Activated CD4-positive, alpha-beta T cell treated with anti-CD3 and anti-CD28 coated beads, Interleukin-2, amount 10 ng/mL, durations not matched to agents 7 days and 5 days (primary cell): ENCODE results near the gene SH2D3C. TPM values are rescaled to one million over a fixed set of nuclear protein-coding genes. Genes with fewer than 3 reads are reported as not detected.
"Not testable (repeated sequence)": the region's sequence is repeated elsewhere in the genome, so short reads cannot be mapped to it uniquely, and the experiment has no call there.

ENCODE experiments used
- CTCF ChIA-PET: fragments of 350-600 bp; sonication (Branson Sonifier 250); formaldehyde crosslinking; loops from one replicate; lab custom pipeline; 2021; ENCODE audit warnings: antibody characterized with exemption; lab: Charles Lee
- POLR2A ChIA-PET: fragments of 350-600 bp; sonication (Branson Sonifier 250); formaldehyde crosslinking; loops from one replicate; lab custom pipeline; 2021; ENCODE audit warnings: antibody characterized with exemption; lab: Charles Lee
- DNase-seq: peaks from one replicate; pipeline ENCODE4 v3.0.0-alpha.2; 2020
- H3K27ac Mint-ChIP-seq: one replicate; pipeline ENCODE4 v1.8.0; 2021; ENCODE audit warnings: mild to moderate bottlenecking, moderate library complexity, mixed read lengths
- H3K27me3 Mint-ChIP-seq: one replicate; pipeline ENCODE4 v1.8.0; 2021; ENCODE audit warnings: mixed read lengths
- H3K36me3 Mint-ChIP-seq: one replicate; pipeline ENCODE4 v1.8.0; 2021; ENCODE audit warnings: low read depth, mixed read lengths
- H3K4me1 Mint-ChIP-seq: one replicate; pipeline ENCODE4 v1.8.0; 2021; ENCODE audit warnings: mixed read lengths
- H3K4me3 Mint-ChIP-seq: one replicate; pipeline ENCODE4 v1.8.0; 2021; ENCODE audit warnings: mild to moderate bottlenecking, moderate library complexity, mixed read lengths
- H3K9me3 Mint-ChIP-seq: one replicate; pipeline ENCODE4 v1.8.0; 2021; ENCODE audit warnings: mixed read lengths
- total RNA-seq, 2 experiments: library from RNA; stranded (reverse); gene quantifications; one replicate each; pipeline ENCODE4 v1.2.3, GENCODE V29; 2021

Gene SH2D3C
- total RNA-seq, 2 experiments from 2014 or later, result 67.9 to 71.4 TPM

DNA sequence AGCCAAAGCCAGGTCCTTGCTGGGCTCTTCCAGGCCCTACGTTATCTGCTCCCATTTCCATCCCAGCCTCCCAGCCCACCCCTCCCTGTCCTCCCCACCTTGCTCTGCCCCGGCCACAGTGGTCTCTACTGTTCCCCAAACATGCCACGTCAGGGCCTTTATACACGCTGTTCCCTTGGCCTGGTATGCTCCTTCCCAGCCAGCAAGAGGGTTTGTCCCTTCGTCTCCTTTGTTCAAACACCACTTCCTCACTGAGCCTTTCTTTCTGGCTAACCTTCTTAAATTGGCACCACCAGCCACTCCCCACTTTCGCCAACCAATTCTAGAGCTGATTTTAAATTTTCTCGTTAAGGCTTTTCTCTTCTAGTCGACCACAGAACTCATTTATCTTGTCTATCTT lies 9.8 kb downstream of the SH2D3C start:
- CTCF ChIA-PET, result interaction anchor here (0.5 to 0.7 kb wide), 4 partner anchors 11 to 347 kb away, joined by 3 read pairs; no protein-coding TSS in a partner anchor
- Mint-ChIP-seq H3K36me3 (peaks cover 73% of the 10 kb centered on the region), H3K4me3 (peak overlapping the region; percentile 47), H3K4me1 (peaks cover 84% of the 10 kb centered on the region), H3K27me3 (no peaks in the 10 kb centered on the region), H3K9me3 (no peaks in the 10 kb centered on the region), H3K27ac (peak overlapping the region; percentile 77)
- DNase-seq, result no peak
- POLR2A ChIA-PET, result no interaction called here

DNA sequence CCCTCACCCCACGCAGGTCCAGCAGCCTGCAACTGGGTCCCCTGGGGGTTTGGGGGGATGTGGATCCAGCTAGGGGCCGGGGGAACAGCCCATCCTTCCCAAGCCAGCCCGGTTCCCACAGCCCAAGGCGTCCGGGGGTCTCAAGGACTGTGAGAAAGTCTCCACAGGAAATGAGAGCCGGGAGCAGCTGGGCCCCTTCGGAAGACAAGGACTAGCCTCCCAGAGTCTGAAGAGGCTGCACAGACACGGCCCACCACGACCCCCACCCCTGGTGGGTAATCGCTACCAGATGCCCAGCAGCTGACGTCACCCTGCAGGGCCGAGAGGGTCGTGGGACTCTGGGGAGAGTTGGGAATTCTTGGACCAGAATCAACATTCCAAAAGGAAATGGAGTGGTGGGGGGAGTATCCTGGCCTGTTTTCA lies 10.5 kb downstream of the SH2D3C start:
- no peak for DNase-seq
- no peaks in the 10 kb centered on the region for H3K27me3 Mint-ChIP-seq
- no peak overlapping the region for H3K4me3 Mint-ChIP-seq
- H3K4me1 Mint-ChIP-seq, result peaks cover 84% of the 10 kb centered on the region
- H3K36me3 Mint-ChIP-seq, result peaks cover 76% of the 10 kb centered on the region
- H3K27ac Mint-ChIP-seq, result peak overlapping the region; percentile 77
- ChIA-PET CTCF (interaction anchor here (0.5 to 3.0 kb wide), 7 partner anchors 9 to 102 kb away, joined by 3 to 13 read pairs (median 5); partner anchors contain the start of genes SH2D3C and TOR2A), POLR2A (no interaction called here)
- no peaks in the 10 kb centered on the region for H3K9me3 Mint-ChIP-seq

DNA sequence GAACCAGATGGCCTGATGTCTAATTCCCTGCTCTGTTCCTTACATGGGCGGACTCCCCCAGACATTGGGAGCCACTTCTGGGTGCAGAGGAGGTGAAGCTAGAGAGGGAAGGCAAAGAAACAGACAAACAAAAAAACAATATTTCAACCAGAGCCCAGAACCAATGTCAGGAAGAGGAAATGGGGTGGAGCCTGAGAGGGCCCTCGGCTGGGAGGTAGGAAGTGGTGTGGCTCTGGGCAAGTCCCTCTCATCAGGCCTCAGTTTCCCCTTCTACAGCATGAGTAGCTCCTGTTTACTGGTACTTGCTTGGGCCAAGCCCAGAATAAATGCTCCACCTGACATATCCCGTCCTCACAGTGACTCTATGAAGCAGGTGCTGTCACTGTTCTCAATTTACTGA lies 11.1 kb downstream of the SH2D3C start:
- H3K27me3 Mint-ChIP-seq, result no peaks in the 10 kb centered on the region
- ChIA-PET POLR2A (no interaction called here), CTCF (interaction anchor here (0.5 to 3.0 kb wide), 10 partner anchors 9 to 208 kb away, joined by 3 to 13 read pairs (median 5); partner anchors contain the start of genes CDK9, SH2D3C and TOR2A)
- H3K4me1 Mint-ChIP-seq, result peaks cover 84% of the 10 kb centered on the region
- DNase-seq, result peak; percentile 28
- peak overlapping the region; percentile 37 for H3K4me3 Mint-ChIP-seq
- H3K9me3 Mint-ChIP-seq, result no peaks in the 10 kb centered on the region
- peaks cover 79% of the 10 kb centered on the region for H3K36me3 Mint-ChIP-seq
- peak overlapping the region; percentile 83 for H3K27ac Mint-ChIP-seq

DNA sequence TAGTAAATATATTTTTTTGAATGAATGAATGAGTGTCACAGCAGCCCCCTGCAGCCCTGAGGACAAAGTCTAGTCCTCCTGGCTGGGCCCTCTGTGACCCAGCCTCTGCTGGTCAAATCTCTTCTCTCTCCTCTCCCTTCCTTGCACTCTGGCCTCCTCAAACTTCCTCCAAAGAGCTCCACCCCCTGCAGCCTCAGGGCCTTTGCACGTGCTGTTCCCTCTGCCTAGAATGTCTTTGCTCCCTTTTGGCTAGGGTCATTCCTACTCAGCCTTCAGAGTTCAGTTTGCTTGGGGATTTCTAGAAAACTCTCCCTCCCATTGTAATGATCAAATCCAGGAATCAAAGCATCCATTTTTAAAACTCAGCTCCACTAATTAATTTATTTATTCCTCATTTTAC lies 13.0 kb downstream of the SH2D3C start:
- H3K27me3 Mint-ChIP-seq, result no peaks in the 10 kb centered on the region
- peak overlapping the region; percentile 31 for H3K27ac Mint-ChIP-seq
- peaks cover 74% of the 10 kb centered on the region for H3K36me3 Mint-ChIP-seq
- DNase-seq, result no peak
- no peak overlapping the region for H3K4me3 Mint-ChIP-seq
- POLR2A ChIA-PET, result no interaction called here
- peaks cover 71% of the 10 kb centered on the region for H3K4me1 Mint-ChIP-seq
- CTCF ChIA-PET, result interaction anchor here (0.6 to 3.0 kb wide), 5 partner anchors 8 to 156 kb away, joined by 3 to 13 read pairs (median 4); partner anchors contain the start of gene TOR2A
- no peaks in the 10 kb centered on the region for H3K9me3 Mint-ChIP-seq

DNA sequence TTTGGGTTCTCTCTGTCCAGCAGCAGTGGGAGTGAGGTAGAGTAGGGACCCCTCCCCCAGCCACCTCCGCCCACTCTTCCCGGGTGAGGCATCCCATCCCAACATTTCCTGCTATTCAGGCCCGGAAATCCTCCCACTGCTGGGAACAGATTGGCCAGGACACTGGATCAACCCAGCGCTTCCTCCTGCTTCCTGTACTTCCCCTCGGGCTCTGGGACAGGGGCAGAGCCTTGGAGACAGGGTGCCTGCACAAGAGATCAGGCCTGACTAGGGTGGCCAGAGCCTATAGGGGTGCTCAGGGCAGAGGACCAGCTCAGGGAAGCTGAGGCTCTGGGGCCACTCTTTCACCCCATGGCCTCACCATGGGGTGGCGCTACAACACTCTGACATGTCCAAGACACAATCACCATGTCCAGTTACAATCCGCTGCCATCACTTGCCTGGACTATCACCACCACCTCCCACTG lies 14.5 kb downstream of the SH2D3C start:
- no peak overlapping the region for H3K27ac Mint-ChIP-seq
- H3K4me1 Mint-ChIP-seq, result peaks cover 57% of the 10 kb centered on the region
- peak; percentile 30 for DNase-seq
- ChIA-PET POLR2A (no interaction called here), CTCF (interaction anchor here (0.6 to 2.3 kb wide), 6 partner anchors 10 to 157 kb away, joined by 3 to 8 read pairs (median 4); partner anchors contain the start of gene TOR2A)
- H3K36me3 Mint-ChIP-seq, result peaks cover 63% of the 10 kb centered on the region
- H3K27me3 Mint-ChIP-seq, result no peaks in the 10 kb centered on the region
- H3K4me3 Mint-ChIP-seq, result no peak overlapping the region
- no peaks in the 10 kb centered on the region for H3K9me3 Mint-ChIP-seq

DNA sequence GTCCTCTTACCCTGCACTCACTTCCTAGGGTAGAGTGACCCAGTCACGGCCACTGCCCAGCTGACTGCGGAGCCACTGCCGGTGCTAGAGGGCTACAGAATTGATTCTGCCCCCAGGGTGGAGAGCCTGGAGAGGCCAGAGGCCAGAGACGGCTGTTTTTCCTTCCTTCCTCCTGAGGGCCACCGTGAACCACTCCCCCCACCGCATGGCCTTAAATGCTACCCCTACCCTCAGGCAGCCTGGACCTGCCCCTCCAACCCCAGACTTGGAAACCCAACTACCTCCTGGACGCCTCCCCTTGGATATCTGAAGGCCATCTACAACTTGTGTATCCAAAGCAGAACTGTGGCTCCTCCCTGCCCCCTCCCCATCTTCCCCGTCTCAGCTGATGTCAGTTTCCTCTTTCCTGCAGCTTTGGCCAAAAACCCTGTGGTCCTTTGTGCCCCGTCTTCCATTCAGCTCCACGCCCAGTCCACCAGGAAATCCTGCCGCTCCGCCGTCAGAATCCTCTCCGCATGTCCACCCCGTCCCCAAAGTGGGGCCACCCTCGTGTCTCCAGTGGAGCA lies 16.3 kb downstream of the SH2D3C start:
- no peak for DNase-seq
- CTCF ChIA-PET, result interaction anchor here (2.3 to 3.2 kb wide), 2 partner anchors 28 to 107 kb away, joined by 8 to 13 read pairs; partner anchors contain the start of gene TOR2A
- POLR2A ChIA-PET, result no interaction called here
- H3K27ac Mint-ChIP-seq, result no peak overlapping the region
- H3K27me3 Mint-ChIP-seq, result no peaks in the 10 kb centered on the region
- H3K9me3 Mint-ChIP-seq, result no peaks in the 10 kb centered on the region
- H3K4me1 Mint-ChIP-seq, result peaks cover 42% of the 10 kb centered on the region
- H3K4me3 Mint-ChIP-seq, result peak overlapping the region; percentile 13
- peaks cover 54% of the 10 kb centered on the region for H3K36me3 Mint-ChIP-seq

DNA sequence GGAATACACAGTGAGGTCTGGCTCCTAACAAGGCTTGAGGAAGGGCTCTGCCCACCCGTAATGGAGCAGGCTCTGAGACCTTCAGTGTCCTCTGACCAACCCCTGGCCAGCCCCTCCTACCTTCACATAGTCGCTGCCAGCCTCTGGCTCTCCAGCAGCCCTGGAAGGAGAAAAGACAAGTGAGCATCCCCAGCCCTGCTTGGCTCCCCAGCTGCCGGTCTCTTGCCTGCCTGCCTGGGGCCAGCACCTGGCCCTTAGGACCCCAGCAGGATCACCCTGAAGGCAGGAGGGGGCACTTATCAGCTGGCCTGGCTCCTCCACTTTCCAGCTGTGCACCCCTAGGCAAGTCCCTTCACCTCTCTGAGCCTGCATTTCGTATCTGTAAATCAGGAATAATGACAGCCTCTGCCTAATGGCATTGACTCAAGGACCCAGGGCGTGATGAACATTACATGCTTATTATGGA lies 16.9 kb downstream of the SH2D3C start:
- Mint-ChIP-seq H3K36me3 (peaks cover 47% of the 10 kb centered on the region), H3K4me1 (peaks cover 37% of the 10 kb centered on the region), H3K9me3 (no peaks in the 10 kb centered on the region), H3K27me3 (no peaks in the 10 kb centered on the region), H3K27ac (no peak overlapping the region), H3K4me3 (no peak overlapping the region)
- no peak for DNase-seq
- CTCF ChIA-PET, result interaction anchor here (3.2 kb wide), 1 partner anchor 27 kb away, joined by 13 read pairs; the partner anchor contains the start of gene TOR2A
- POLR2A ChIA-PET, result no interaction called here

DNA sequence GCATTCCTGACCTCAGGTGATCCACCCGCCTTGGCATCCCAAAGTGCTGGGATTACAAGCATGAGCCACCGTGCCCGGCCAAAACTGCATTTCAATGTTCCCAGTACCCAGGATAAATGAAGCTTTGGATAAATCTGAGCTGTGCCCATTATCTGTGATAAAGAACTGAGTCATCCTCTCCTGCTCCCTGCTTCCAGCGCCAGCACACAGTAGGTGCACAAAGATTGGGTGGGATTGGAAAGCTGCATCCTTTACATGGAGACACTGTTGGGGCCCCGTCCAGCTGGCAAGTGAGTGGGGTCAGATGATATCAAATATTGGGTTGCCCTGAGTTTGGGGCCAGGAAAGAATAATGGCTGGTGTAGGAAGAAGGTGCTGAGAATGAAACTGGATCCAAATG lies 17.4 kb downstream of the SH2D3C start:
- Mint-ChIP-seq H3K27ac (no peak overlapping the region), H3K36me3 (peaks cover 43% of the 10 kb centered on the region), H3K4me1 (peaks cover 32% of the 10 kb centered on the region), H3K4me3 (no peak overlapping the region), H3K27me3 (no peaks in the 10 kb centered on the region), H3K9me3 (no peaks in the 10 kb centered on the region)
- ChIA-PET POLR2A (no interaction called here), CTCF (interaction anchor here (3.2 kb wide), 1 partner anchor 27 kb away, joined by 13 read pairs; the partner anchor contains the start of gene TOR2A)
- no peak for DNase-seq

DNA sequence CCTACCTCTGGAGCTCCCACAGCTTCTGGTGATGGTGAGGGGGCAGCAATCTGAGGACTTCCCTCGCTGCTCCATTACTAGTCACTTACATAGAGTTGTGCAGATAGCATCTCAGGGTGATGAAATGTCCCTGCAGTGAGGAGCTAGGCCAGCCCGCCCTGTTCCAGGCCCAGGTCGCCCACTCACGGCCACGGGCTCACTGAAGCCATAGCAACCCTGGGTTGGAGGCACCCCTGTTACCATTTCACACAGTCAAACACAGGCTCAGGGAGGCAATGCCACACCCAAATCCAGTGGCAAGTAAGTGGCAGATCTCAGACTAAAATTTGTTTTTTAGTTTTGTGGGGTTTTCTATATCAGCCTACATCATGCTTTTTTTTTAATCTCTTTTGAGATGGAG lies 19.6 kb downstream of the SH2D3C start:
- ChIA-PET POLR2A (interaction anchor here (0.5 kb wide), 1 partner anchor 260 kb away, joined by 3 read pairs; no protein-coding TSS in a partner anchor), CTCF (interaction anchor here (0.7 to 2.2 kb wide), 3 partner anchors 8 to 16 kb away, joined by 3 to 5 read pairs (median 3); no protein-coding TSS in a partner anchor)
- no peak for DNase-seq
- H3K27ac Mint-ChIP-seq, result no peak overlapping the region
- peaks cover 17% of the 10 kb centered on the region for H3K4me1 Mint-ChIP-seq
- no peaks in the 10 kb centered on the region for H3K27me3 Mint-ChIP-seq
- no peak overlapping the region for H3K4me3 Mint-ChIP-seq
- no peaks in the 10 kb centered on the region for H3K9me3 Mint-ChIP-seq
- peaks cover 28% of the 10 kb centered on the region for H3K36me3 Mint-ChIP-seq

DNA sequence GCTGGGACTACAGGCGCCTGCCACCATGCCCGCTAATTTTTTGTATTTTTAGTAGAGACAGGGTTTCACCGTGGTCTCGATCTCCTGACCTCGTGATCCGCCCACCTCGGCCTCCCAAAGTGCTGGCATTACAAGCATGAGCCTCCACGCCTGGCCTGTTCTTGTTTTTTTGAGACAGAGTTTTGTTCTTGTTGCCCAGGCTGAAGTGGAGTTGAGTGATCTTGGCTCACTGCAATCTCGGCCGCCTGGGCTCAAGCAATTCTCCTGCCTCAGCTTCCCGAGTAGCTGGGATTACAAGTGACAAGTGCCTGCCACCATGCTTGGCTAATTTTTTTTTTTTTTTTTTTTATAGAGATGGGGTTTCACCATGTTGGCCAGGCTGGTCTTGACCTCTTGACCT lies 21.7 kb downstream of the SH2D3C start:
- DNase-seq, POLR2A ChIA-PET, H3K27me3 Mint-ChIP-seq, H3K4me3 Mint-ChIP-seq, H3K27ac Mint-ChIP-seq, H3K9me3 Mint-ChIP-seq, H3K4me1 Mint-ChIP-seq: not testable (repeated sequence)
- CTCF ChIA-PET, result interaction anchor here (0.5 to 2.2 kb wide), 5 partner anchors 9 to 368 kb away, joined by 3 to 5 read pairs (median 4); no protein-coding TSS in a partner anchor
- peaks cover 12% of the 10 kb centered on the region for H3K36me3 Mint-ChIP-seq

DNA sequence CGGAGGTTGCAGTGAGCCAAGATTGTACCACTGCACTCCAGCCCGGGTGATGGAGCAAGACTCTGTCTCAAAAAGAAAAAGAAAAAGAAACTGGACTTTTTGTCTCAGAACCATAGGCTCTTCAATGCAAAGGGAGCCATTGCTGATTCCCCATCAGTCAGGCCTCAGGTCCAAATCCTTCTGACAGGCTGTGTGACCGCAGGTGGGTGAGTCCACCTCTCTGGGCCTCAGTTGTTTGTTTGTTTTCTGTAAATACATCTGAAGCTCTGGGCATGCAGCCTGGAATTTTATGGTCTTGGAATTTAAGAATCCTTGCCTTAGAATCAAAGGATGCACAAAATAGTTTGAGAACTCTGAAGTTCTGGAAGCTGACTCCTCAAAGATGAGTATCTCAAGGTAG lies 22.2 kb downstream of the SH2D3C start:
- ChIA-PET POLR2A (no interaction called here), CTCF (interaction anchor here (0.6 to 1.6 kb wide), 3 partner anchors 10 to 209 kb away, joined by 4 read pairs; no protein-coding TSS in a partner anchor)
- DNase-seq, result no peak
- H3K4me1 Mint-ChIP-seq, result peaks cover 3% of the 10 kb centered on the region
- no peaks in the 10 kb centered on the region for H3K27me3 Mint-ChIP-seq
- H3K27ac Mint-ChIP-seq, result no peak overlapping the region
- no peaks in the 10 kb centered on the region for H3K9me3 Mint-ChIP-seq
- no peak overlapping the region for H3K4me3 Mint-ChIP-seq
- peaks cover 12% of the 10 kb centered on the region for H3K36me3 Mint-ChIP-seq

DNA sequence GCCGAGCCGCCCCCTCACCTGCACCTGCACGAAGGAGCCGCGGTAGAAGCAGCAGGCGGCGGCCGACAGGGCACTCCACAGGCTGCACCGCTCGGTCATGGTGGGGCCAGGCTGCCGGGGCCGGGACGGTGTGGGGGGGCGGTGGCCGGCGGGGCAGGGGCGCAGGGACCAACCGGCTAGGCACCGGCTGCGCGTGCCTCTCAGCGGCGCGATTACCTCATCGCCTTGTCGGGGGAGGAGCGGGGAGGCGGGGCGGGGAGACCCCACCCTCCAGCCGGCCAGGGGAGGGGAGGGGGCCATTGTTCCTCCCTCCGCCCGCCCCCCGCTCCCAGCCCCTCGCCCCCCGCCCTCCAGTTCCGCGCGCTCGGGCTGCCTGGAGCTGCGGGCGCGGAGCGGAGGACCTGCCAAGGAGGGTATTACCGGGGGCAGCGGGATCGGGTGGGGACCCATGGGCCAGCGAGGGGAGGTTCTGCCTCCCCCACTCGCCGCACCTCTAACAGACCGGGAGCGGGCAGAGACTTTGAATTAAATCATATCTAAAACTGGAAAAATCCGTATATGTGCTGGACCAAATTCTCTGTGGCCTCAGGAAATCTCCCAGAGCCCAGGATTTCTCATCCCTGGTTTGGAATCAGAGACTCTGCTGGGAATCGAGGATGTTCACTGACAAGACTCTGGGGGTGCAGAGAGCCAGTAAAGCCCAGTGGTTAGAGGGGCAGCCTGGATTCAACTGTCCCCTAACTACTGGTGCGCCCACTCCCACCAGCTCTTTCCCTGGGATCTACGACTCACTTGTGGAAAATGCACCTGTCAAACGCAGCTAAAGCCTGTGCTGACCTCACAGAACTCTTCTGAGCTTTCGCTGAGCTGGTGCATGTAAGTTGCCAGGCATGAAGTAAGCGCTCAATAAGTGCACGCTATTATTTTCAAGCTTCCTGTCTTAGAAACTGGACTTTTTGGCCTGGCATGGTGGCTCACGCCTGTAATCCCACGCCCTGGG lies 23.1 kb downstream of the SH2D3C start:
- ChIA-PET CTCF (no interaction called here), POLR2A (no interaction called here)
- Mint-ChIP-seq H3K36me3 (peaks cover 15% of the 10 kb centered on the region), H3K27me3 (no peaks in the 10 kb centered on the region), H3K27ac (no peak overlapping the region), H3K4me3 (no peak overlapping the region), H3K4me1 (peaks cover 3% of the 10 kb centered on the region), H3K9me3 (no peaks in the 10 kb centered on the region)
- DNase-seq, result no peak
